ENCODE data around the gene AK4. TPM values are rescaled to one million over a fixed set of nuclear protein-coding genes. Genes with fewer than 3 reads are reported as not detected.

The AK4 gene
- total and polyA plus RNA-seq, 8 donors, result 0.68 to 5.8 (median 1.8) TPM

DNA sequence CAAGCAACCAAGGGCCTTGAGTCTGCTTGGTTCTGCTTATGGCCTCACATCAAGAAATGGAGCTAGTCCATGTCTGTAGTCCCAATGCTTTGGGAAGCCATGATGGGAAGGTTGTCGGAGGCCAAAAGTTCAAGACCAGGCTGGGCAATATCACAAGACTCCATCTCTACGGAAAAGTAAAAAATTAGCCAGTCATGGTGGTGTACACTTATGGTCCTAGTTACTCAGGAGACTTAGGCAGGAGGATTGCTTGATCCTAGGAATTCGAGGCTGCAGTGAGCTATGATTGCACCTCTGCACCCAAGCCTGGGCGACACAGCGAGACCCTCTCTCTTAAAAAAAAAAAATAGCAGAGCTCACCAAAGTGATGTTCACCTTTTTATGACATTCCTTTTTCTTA, 81.2 kb downstream of the AK4 start:
- WGBS, 2 donors, result 89 to 92% methylated on average over 5 of the region's 5 CpGs
- Histone ChIP-seq H3K4me3 (no peak overlapping the region), H3K4me1 (no peaks in the 10 kb centered on the region), H3K27me3 (no peaks in the 10 kb centered on the region), H3K9me3 (no peaks in the 10 kb centered on the region), H3K27ac (no peak overlapping the region), H3K36me3 (no peaks in the 10 kb centered on the region)
- intact Hi-C loops (cut with DNase I), result no loop called here
- no peak for FAIRE-seq
- no peak for DNase-seq
- TF ChIP-seq, protein P1, sequence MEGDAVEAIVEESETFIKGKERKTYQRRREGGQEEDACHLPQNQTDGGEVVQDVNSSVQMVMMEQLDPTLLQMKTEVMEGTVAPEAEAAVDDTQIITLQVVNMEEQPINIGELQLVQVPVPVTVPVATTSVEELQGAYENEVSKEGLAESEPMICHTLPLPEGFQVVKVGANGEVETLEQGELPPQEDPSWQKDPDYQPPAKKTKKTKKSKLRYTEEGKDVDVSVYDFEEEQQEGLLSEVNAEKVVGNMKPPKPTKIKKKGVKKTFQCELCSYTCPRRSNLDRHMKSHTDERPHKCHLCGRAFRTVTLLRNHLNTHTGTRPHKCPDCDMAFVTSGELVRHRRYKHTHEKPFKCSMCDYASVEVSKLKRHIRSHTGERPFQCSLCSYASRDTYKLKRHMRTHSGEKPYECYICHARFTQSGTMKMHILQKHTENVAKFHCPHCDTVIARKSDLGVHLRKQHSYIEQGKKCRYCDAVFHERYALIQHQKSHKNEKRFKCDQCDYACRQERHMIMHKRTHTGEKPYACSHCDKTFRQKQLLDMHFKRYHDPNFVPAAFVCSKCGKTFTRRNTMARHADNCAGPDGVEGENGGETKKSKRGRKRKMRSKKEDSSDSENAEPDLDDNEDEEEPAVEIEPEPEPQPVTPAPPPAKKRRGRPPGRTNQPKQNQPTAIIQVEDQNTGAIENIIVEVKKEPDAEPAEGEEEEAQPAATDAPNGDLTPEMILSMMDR (IDR thresholded peaks at IDR 0.05), result no peak
- no peak for ATAC-seq

DNA sequence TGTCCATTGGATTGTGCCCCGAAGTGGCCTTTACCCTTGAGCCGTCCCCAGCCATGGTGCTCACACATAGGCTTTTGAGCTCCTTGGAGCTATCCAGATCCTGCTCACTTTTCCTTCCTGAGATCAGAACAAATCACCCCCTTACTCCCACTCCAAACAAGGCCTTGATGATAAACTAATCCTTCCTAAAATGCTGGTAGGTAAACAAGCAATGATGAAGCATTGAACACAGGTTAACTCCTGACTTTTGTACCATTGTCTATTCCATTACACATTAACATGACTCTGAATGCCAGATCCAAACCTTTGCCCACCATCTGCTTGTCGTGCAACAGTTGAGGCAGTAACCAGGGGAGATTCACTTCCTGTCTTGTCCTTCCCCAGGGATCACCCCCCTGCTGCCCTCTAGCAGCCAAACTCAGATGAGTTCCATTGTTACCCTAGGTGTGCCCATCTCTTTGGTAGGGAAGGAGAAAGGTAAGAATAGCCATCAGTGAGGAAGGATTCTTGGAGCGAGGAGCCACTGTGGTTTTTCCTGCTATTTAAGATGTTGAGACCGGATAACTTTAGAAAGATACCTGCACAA, 81.8 kb downstream of the AK4 start:
- Histone ChIP-seq H3K27me3 (no peaks in the 10 kb centered on the region), H3K27ac (no peak overlapping the region), H3K9me3 (no peaks in the 10 kb centered on the region), H3K4me1 (no peaks in the 10 kb centered on the region), H3K4me3 (no peak overlapping the region), H3K36me3 (no peaks in the 10 kb centered on the region)
- FAIRE-seq (no peak), DNase-seq (no peak), ATAC-seq (no peak)
- TF ChIP-seq, protein P1 (IDR thresholded peaks at IDR 0.05), result no peak
- intact Hi-C loops (cut with DNase I), result no loop called here
- WGBS, 2 donors, result 91 to 93% methylated on average over 5 of the region's 5 CpGs

DNA sequence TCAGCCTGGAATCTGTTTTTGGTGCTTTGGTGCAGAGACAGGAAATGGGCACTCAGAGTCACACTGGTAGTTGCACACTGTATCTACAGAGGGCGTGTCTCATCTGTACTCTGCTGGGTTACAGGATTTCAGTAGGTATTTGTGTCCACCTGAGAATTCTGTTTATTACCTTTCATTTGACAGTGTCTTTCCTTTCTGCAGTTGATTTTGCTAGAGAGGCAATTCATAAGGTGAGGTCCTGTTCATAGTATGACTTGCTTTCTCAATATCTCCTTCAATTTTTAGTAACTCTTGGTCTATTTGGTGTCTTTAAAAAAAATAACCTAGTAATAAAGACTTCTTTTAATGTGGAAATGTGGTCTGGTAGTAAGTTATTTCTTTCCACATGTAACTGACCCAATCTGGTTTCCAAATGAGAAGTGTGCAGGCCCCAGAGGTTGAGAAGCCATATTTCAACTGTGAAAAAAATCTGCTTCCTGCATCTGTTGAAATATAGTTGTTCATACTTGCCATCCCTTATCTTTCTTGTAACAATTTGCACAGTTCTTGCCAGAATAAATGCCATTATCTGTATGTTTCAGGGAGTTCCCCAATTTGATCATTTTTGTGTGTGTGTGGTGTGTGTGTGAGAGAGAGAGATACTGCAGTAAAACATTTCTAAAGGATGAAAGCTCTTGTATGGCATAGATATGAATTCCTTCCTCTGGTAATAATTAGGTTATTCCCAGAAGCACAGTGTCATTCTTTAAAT, 82.9 kb downstream of the AK4 start:
- intact Hi-C loops (cut with DNase I), result no loop called here
- WGBS, 2 donors, result 82 to 96% methylated on average over 1 of the region's 1 CpG
- no peaks in the 10 kb centered on the region for H3K36me3 ChIP-seq
- FAIRE-seq (no peak), ATAC-seq (peak in 3 of 4 donors; percentile 49 to 58 (median 55)), DNase-seq (no peak)
- TF ChIP-seq, protein P1 (IDR thresholded peaks at IDR 0.05), result no peak
- H3K27ac ChIP-seq, result no peak overlapping the region
- no peaks in the 10 kb centered on the region for H3K9me3 ChIP-seq
- no peaks in the 10 kb centered on the region for H3K27me3 ChIP-seq
- no peaks in the 10 kb centered on the region for H3K4me1 ChIP-seq
- no peak overlapping the region for H3K4me3 ChIP-seq

DNA sequence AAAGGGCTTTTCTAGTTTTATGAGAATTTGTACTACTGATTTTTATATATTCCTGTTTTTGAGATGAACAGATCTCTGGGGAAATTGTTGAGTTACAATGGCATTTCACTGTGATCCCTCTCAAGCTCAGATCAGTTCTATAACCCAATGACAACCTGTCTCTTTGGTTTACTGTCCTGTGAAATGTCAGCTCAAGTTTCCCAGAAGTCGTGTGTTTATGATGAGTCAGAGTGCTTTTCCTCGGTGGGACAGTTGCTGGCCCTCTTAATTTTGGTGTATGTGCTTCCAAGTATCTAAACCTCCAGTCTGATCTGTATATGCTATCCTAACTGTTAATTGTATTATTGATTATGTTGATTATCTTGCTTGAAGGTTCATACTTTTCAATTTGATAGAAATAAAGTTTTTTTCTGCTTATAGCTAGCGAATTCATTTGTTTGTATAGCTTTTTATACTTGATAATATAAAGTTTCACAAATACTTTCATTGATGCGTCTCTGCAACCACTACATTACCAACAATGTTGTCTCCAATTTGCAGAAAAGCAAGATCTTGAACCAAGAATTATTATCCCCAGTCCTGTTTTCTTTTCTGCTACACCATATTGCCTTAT, 83.8 kb downstream of the AK4 start:
- Histone ChIP-seq H3K36me3 (no peaks in the 10 kb centered on the region), H3K4me1 (no peaks in the 10 kb centered on the region), H3K27me3 (no peaks in the 10 kb centered on the region), H3K27ac (no peak overlapping the region), H3K9me3 (no peaks in the 10 kb centered on the region), H3K4me3 (no peak overlapping the region)
- FAIRE-seq, result no peak
- DNase-seq, result no peak
- no peak for ATAC-seq
- TF ChIP-seq, protein P1 (IDR thresholded peaks at IDR 0.05), result no peak
- intact Hi-C loops (cut with DNase I), result no loop called here
- 79 to 86% methylated on average over 4 of the region's 4 CpGs for WGBS, 2 donors

Data from pancreas (tissue), 10 donors.